GM10248 (cell line): Measurements from ENCODE around the gene VDAC1.

ENCODE experiments used
- CTCF ChIA-PET: fragments of 300-600 bp; sonication (Branson Sonifier 250); formaldehyde crosslinking; extraction: SDS; loops from one replicate; lab custom pipeline; 2021; ENCODE audit warnings: antibody characterized with exemption; lab: Yijun Ruan, JAX
- POLR2A ChIA-PET: fragments of 350-650 bp; sonication (Branson Sonifier 250); formaldehyde crosslinking; extraction: SDS; loops from one replicate; lab custom pipeline; 2020; ENCODE audit warnings: antibody characterized with exemption; lab: Yijun Ruan, JAX
- DNase-seq: peaks from one replicate; pipeline ENCODE4 v3.0.0; 2012; ENCODE audit errors: extremely low spot score
- CTCF ChIP-seq: IDR thresholded peaks from 2 replicates; pipeline ENCODE4 v1.5.1; 2012; ENCODE audit warnings: mild to moderate bottlenecking, low read depth; ENCODE audit errors: extremely low read depth, missing control alignments, control extremely low read depth

The VDAC1 gene

GRCh38 chr5:133994297-133994989 is 10.3 kb downstream of the VDAC1 start:
- no peak for TF ChIP-seq CTCF
- DNase-seq: no peak
- CTCF ChIA-PET: interaction anchor here (2.5 to 5.0 kb wide), 5 partner anchors 8 to 45 kb away, joined by 6 to 36 read pairs (median 9); partner anchors contain the start of gene VDAC1
- POLR2A ChIA-PET: no interaction called here

DNA sequence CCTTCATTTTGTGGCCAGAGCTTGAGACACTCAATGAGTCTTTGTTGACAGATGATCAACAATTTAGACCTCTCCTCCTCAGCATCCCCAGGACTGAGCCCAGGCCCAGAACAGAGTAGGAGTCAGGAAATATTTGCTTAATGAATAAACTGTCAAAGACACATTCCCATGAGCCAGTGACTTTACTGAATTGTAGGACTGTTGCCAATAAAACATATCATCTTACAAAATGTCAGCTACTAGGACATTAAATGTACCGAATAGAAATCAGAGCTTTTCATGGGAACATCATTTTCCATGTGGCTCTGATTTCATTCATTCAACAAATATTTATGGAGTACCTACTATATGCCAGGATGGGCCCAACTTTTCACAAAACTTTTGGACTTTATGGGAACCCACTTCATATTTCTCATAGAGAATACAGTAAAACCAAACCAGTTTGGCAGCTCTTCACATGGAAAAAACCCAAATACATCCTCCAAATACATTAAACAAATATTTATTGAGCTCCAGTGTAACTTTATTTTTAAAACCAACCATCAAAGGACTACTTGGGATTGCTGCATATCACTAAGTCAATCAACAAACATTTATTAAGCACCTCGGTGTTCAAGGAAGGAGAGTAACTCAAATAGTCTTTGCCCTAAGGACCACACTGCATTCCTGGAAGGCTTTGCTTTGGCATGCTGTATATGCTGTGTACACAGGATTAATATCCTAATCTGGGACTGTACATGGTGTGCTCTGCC is 11.4 kb downstream of the VDAC1 start:
- DNase-seq: no peak
- ChIA-PET POLR2A (interaction anchor here (0.5 kb wide), 1 partner anchor 171 kb away, joined by 4 read pairs; no protein-coding TSS in a partner anchor), CTCF (interaction anchor here (0.6 to 5.0 kb wide), 9 partner anchors 10 to 48 kb away, joined by 3 to 36 read pairs (median 5); partner anchors contain the start of gene VDAC1)
- TF ChIP-seq CTCF: no peak

GRCh38 chr5:133992429-133993155 is 12.2 kb downstream of the VDAC1 start:
- no peak for TF ChIP-seq CTCF
- DNase-seq: no peak
- ChIA-PET POLR2A (interaction anchor here (0.5 kb wide), 1 partner anchor 172 kb away, joined by 4 read pairs; no protein-coding TSS in a partner anchor), CTCF (interaction anchor here (0.6 to 5.0 kb wide), 8 partner anchors 9 to 47 kb away, joined by 3 to 36 read pairs (median 4); partner anchors contain the start of gene VDAC1)

DNA sequence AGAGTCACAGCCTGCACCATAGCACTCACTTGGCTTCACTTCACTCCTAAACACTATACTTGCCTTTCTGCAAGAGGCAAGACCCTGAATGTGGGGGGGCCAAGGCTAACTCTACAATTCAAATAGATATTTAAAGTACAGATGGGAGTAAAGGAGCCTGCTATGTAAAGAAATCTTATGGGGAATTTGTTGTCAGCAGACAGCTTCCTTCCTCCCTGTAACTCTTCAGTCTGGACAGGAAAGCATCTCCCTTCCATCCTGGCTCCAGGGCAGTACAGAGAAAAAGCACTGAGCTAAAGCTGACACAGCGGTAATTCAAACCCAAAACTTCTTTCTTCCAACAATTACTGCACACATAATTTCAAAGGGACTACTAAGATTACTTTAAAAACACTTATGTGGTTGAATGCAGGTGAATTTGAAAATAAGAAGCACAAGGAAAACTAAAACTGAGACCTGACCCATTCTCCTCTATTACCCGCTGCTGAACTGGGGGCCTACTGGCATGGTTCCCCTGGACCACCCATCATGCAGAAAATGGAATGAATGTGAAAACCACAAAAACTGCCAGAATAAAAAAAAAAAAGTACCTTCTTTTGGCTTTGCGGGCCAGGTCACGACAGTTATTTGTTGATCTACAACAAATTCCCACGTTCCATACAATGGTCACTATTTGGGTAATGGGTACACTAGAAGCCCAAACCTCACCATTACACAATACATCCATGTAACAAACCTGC is 13.4 kb downstream of the VDAC1 start:
- ChIA-PET CTCF (interaction anchor here (0.8 to 5.0 kb wide), 4 partner anchors 11 to 48 kb away, joined by 3 to 36 read pairs (median 8); partner anchors contain the start of gene VDAC1), POLR2A (no interaction called here)
- TF ChIP-seq CTCF: no peak
- DNase-seq: no peak

DNA sequence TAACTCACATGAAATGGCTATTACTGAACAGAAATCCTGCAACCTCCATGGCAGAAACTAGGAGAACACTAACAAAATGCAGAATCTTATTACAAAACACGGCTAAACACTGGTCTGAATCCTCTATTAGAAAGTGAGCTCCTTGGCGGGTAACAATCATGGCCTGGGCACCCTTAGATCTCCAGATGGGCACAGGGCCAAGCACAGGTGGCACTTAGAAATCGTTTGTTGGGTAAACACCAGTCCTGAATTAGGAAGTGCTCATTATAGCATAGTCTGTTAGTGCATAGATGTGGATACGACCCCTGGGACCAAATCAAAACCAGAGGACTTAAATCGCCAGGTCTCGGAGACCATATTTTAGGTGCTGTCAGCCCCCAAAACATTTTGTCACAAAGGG is 14.4 kb downstream of the VDAC1 start:
- CTCF ChIA-PET: interaction anchor here (0.8 kb wide), 1 partner anchor 10 kb away, joined by 3 read pairs; no protein-coding TSS in a partner anchor
- no peak for TF ChIP-seq CTCF
- POLR2A ChIA-PET: no interaction called here
- DNase-seq: no peak
